Fibroblast of lung (primary cell): ENCODE results near the gene ZNF157.

Source experiments
- EZH2 ChIP-seq: IDR thresholded peaks from 2 replicates; pipeline ENCODE4 v1.5.1; 2012; ENCODE audit warnings: low read length, control low read depth, mild to moderate bottlenecking; ENCODE audit errors: missing control alignments
- TF ChIP-seq, protein P1 (sequence below), 2 donors: IDR thresholded peaks in 1 of 2; conservative IDR thresholded peaks in 1 of 2; 1 replicate in 1 of 2; 2 replicates in 1 of 2; pipeline ENCODE4 v1.5.1; 2011 to 2012; ENCODE audit warnings: low read length in 2 of 2, control low read depth in 1 of 2, inconsistent platforms in 1 of 2, low read depth in 1 of 2, mild to moderate bottlenecking in 1 of 2

DNA sequence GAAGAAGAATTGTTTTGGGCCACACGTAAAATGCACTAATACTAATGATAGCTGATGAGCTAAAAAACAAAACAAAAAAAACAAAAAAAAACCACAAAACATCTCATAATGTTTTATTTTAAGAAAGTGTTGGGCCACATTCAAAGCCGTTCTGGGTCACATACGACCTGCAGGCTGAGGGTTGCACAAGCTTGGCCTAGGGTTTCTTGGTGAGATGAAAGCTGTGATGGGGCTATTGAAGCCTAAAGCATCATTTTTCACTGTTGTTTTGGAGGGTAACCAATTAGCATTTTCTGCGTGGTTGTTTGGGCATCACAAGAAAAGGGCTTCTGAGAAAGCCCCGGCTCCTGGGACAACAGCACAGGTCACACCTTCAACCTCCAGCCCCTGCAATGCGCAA, 42.5 kb upstream of the ZNF157 start:
- TF ChIP-seq, protein P1, sequence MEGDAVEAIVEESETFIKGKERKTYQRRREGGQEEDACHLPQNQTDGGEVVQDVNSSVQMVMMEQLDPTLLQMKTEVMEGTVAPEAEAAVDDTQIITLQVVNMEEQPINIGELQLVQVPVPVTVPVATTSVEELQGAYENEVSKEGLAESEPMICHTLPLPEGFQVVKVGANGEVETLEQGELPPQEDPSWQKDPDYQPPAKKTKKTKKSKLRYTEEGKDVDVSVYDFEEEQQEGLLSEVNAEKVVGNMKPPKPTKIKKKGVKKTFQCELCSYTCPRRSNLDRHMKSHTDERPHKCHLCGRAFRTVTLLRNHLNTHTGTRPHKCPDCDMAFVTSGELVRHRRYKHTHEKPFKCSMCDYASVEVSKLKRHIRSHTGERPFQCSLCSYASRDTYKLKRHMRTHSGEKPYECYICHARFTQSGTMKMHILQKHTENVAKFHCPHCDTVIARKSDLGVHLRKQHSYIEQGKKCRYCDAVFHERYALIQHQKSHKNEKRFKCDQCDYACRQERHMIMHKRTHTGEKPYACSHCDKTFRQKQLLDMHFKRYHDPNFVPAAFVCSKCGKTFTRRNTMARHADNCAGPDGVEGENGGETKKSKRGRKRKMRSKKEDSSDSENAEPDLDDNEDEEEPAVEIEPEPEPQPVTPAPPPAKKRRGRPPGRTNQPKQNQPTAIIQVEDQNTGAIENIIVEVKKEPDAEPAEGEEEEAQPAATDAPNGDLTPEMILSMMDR (conservative IDR thresholded peaks at IDR 0.05 in 1 of 2, IDR thresholded peaks at IDR 0.05 in 1 of 2; ENCODE audit: low read depth in 1 of 2, low read length in 2 of 2) = no peak
- no peak for TF ChIP-seq EZH2
